GM18508 (cell line): ENCODE measurements around the gene DNAJB6.

Experiments
- ATAC-seq: cut with Tn5 transposase; IDR thresholded peaks from one replicate; pipeline ENCODE4 v1.9.1; 2021; ENCODE audit warnings: moderate number of reproducible peaks; ENCODE audit not compliant: insufficient read depth, unreplicated experiment

DNAJB6 gene

DNA sequence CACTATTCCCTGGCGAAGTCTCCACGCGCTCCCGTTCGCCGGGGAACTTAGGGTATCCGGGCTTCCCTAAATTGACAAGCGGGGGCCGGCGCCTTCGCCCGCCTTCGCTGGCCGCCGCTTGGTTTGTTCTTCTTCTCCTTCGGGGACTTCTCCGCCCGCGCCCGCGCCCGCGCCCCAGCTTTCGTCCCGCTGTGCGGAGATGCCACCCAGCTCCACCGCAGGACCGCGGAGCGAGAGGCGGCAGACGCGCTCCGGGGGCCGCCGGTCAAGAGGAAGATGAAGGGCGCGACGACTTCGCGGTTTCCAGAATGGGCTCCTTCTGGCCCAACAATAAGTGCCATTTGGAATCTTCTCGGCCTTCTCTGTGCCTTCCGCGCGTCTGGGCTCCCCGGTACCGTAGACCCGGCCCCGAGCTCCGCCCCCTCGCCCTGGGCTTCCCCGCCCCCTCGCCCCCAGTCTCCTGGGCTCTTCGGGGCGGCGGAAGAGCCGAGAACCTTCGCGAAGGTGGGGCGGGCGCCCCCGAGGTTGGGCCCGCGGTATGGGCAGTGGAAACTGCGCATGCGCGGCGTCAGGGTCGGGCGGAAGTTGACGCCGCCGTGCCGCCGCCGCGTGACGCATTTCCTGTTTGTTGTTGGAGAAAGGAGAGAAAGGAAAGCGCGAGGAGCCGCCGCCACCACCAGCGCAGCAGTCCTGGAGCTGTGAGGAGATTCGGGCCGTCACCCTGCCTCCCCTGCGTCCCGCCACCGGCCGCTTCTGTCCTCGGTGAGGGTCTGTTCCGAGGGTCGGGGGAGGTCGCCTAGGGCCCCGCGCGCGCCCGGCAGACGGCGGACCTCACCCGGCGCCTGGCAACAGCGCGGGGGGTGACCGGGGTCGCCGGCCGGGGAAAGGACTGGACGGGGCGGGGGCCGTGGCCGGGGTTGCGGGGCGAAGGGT lies at the start of gene DNAJB6:
Gene DNAJB6, plus strand, starts transcription at position 622 of the 933 bp plus-strand sequence. CDS start 21,569 bp downstream, outside the sequence.
- ATAC-seq, result peak; percentile 45

- ATAC-seq, result no peak
These were observed 45.3 kb upstream of the DNAJB6 start for GRCh38 chr7:157291404-157292080.

DNA sequence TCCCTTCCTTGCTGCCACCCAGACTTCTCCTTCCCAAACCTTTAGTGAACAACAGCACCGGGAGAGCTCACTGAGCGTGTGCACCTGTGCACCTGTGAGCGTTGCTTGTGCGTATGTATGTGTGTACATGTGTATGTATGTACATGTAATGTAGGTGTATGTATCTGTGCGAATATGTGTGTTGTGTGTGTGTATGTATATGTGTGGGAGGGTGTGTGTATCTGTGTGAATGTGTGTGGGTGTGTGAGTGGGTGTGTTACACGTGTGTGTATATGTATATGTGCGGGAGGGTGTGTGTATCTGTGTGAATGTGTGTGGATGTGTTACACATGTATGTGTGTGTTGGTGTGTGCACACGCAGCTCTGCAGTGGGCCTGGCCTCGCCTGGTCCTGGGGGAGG lies 44.5 kb upstream of the DNAJB6 start:
- ATAC-seq, result no peak

- ATAC-seq, result no peak
These were observed 43.9 kb upstream of the DNAJB6 start for GRCh38 chr7:157292770-157293412.

- no peak for ATAC-seq
These were observed 43.4 kb upstream of the DNAJB6 start for GRCh38 chr7:157293413-157293788.

DNA sequence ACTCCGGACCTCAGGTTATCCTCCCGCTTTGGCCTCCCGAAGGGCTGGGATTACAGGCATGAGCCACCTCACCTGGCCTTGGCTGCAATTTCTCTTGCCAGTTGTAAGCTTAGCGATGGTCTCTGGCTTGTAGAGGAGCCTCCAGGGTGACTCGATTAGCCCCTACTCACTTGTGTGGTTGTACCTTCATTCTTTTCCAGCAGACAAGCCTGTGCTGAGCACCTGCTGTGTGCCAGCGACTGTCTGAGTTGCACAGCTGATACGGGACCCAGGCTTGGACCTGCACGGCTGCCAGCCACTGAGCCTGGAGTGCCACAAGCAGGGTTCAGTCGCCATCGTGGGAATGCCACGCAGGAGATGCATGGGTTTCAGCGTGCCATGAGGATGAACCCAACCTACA lies 42.0 kb upstream of the DNAJB6 start:
- no peak for ATAC-seq

DNA sequence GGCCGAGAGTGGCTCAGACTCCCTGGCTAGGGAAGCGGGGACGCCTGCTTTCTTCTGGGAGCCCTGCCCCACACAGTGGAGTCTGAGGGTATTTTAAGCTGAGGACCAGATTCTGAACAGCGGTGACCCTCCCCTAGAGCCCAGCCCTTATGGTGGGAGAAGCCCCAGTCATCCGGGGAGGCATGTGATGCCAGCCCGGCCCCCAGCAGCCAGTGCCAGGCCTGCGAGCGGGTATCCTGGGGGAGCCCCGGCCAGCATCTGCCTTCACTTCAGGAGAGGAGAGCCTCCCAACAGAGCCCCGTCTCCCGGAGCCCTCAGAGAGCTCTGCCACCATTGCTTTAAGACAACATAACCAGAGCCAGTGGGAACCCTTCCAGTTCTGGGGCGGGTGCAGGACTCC lies 41.5 kb upstream of the DNAJB6 start:
- no peak for ATAC-seq

- no peak for ATAC-seq
These were observed 39.6 kb upstream of the DNAJB6 start for GRCh38 chr7:157297185-157297584.

DNA sequence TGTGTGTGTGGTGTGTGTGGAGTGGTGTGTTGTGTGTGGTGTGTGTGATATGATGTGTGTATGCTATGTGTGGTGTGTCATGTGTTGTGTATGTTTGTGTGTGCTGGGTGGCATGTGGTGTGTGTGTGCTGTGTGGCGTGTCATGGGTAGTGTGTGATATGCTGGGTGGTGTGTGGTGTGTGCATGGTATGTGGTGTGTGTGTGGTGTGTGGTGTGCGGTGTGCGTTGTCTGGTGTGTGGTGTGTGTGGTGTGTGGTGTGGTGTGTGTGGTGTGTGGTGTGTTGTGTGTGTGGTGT lies 37.5 kb upstream of the DNAJB6 start:
- ATAC-seq, result no peak

DNA sequence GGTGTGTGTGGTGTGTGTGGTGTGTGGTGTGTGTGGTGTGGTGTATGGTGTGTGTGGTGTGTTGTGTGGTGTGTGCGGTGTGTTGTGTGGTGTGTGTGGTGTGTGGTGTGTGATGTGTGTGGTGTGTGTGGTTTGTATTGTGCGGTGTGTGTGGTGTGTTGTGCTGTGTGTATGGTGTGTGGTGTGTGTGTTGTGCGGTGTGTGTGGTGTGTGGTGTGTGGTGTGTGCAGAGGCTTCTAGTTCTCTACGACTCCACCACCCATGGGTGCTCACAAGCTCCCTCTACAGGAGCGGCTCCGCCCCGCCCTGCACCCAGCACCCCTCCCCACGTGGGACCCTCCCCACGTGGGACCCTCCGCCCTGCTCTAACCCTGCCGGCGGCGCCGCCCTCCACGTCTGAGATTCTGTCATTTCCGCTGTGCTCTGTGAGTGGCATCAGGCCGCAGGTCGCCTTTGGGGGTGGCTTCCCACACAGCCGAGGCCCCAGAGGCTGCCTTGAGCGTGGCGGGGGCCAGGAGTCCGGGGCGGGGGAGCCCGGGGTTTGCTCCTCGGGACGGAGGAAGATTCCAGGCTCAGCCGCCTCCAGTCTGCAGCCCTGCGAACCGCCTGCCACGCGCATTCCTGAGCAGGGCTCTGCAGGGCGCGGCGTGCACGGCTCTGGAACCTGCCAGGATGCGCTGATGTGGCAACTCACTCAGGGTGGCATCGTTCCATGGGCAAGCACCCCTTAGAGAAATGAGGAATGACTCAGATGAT lies 37.0 kb upstream of the DNAJB6 start:
- ATAC-seq, result no peak

GRCh38 chr7:157300369-157300825 lies 36.4 kb upstream of the DNAJB6 start:
- ATAC-seq, result no peak

GRCh38 chr7:157301610-157302120 lies 35.1 kb upstream of the DNAJB6 start:
- no peak for ATAC-seq

- ATAC-seq, result no peak
These were observed 29.7 kb upstream of the DNAJB6 start for GRCh38 chr7:157306846-157307838.

GRCh38 chr7:157309988-157310668 lies 26.7 kb upstream of the DNAJB6 start:
- ATAC-seq, result no peak

DNA sequence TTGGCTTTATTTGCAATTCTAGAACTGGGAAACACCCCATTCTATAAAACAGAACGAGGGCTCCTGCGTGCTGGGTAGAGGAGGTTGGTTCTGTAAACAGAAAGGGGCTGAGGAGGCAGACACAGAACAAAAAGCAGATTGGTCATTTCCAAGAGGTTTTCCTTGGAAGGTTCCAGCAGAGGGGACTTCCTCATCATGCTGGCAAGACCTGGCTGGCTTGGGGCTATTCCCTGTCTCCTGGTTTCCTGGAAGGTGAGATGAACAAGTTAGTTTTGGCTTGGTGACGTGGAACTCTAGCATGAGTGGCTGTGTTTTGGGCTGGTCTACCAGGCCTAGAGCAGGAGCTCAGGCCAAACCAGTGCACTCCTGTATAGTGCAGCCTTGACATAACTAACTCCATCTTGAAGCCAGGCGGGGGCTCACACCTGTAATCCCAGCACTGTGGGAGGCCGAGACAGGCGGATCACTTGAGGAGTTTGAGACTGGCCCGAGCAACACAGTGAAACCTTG lies 26.1 kb upstream of the DNAJB6 start:
- ATAC-seq, result no peak

DNA sequence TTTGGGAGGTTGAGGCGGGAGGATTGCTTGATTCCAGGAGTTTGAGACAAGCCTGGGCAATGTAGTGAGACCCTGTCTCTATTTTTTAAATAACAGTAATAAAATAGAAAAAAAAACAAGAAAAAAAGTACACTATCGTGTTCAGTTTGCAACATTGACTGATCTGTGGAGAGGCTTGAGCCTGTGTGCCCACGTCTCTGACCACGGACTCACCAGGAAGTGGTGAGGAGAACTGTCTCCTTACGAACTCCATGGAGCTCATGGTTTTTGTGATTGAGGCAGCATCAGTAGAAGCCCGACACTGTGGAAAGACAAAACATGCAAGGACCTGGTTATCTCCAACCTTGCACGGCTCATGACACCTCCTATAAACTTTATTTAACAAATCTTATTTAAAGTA lies 23.9 kb upstream of the DNAJB6 start:
- ATAC-seq, result no peak

DNA sequence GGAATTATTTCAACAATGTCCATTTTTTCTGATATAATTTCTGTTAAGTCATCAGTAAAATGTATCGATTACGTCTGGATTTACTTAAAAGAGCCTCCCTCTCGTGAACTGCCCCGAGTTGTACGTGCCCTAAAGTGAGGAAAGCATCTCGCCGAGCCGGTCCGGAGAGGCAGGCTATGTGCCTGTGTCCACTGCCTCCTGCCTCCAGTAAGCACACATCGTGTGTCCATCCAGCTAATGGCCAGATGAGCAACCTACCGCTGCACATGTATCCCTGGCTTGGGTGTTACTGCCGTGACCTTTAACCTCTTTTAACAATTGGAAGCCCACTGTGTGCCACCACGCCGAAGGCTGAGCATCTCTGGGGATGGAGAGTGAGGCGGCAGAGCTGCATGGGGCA lies 23.2 kb upstream of the DNAJB6 start:
- ATAC-seq, result no peak

DNA sequence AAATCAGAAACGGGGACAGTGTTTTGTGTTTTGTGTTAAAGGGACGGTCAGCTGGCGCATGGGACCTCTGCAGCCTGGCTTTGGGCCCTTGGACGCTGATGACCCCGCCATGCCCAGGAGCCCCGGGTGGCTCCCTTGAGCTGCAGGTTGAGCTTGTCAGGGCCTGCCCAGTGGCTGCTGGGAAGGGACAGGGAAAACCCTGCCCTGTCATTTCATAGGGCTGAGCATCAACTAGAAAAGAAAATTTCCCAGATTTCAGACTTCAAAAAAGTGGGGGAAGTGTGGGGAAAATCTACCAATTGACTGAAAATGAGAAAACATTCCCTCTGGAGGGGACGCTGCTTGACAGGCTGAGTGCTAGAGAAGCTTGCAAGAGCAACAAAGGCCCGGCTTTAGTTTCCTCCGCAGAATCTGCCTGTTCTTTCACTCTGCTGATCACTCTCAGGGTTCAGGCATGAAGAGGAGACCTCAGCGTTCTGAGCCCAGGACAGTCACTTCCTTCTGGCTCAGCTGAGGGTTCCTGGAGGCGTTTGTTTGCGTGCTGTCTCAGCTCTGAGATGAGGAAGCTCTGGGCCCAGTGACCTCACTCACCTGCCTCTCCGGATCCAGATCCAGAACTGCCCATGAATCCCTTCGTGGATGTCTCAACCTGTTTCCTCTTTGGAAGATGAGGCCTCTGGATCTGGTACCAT lies 18.6 kb upstream of the DNAJB6 start:
- peak; percentile 41 for ATAC-seq
